Measurements from ENCODE around the gene SKOR1.

Gene SKOR1

GRCh38 chr15:67796196-67797127 is 28.8 kb upstream of the SKOR1 start:
- DNase-seq = no peak

- DNase-seq = no peak
Measured at GRCh38 chr15:67799801-67800205, 25.5 kb upstream of the SKOR1 start.

GRCh38 chr15:67801142-67801541 is 24.2 kb upstream of the SKOR1 start:
- no peak for DNase-seq

GRCh38 chr15:67801926-67802914 is 23.1 kb upstream of the SKOR1 start:
- no peak for DNase-seq

- DNase-seq = no peak
Measured at GRCh38 chr15:67803299-67803698, 22.0 kb upstream of the SKOR1 start.

- no peak for DNase-seq
Measured at GRCh38 chr15:67803996-67804843, 21.1 kb upstream of the SKOR1 start.

GRCh38 chr15:67805008-67805665 is 20.2 kb upstream of the SKOR1 start:
- DNase-seq = no peak

- DNase-seq = no peak
Measured at GRCh38 chr15:67805666-67806516, 19.4 kb upstream of the SKOR1 start.

- DNase-seq = no peak
Measured at GRCh38 chr15:67806536-67806935, 18.8 kb upstream of the SKOR1 start.

- DNase-seq = no peak
Measured at GRCh38 chr15:67807141-67807540, 18.2 kb upstream of the SKOR1 start.

- no peak for DNase-seq
Measured at GRCh38 chr15:67807836-67808235, 17.5 kb upstream of the SKOR1 start.

GRCh38 chr15:67808821-67809220 is 16.5 kb upstream of the SKOR1 start:
- DNase-seq = no peak

GRCh38 chr15:67809441-67809840 is 15.9 kb upstream of the SKOR1 start:
- DNase-seq = no peak

GRCh38 chr15:67809866-67810265 is 15.4 kb upstream of the SKOR1 start:
- no peak for DNase-seq

GRCh38 chr15:67812241-67812644 is 13.1 kb upstream of the SKOR1 start:
- DNase-seq = no peak

- no peak for DNase-seq
Measured at GRCh38 chr15:67813104-67813634, 12.1 kb upstream of the SKOR1 start.

GRCh38 chr15:67815036-67815592 is 10.2 kb upstream of the SKOR1 start:
- DNase-seq = no peak

- no peak for DNase-seq
Measured at GRCh38 chr15:67816668-67817067, 8.6 kb upstream of the SKOR1 start.

GRCh38 chr15:67818464-67818863 is 6.8 kb upstream of the SKOR1 start:
- no peak for DNase-seq

GRCh38 chr15:67819636-67820035 is 5.7 kb upstream of the SKOR1 start:
- no peak for DNase-seq

Data from CD4-positive, alpha-beta T cell treated with Interleukin-17A for 4 hours (primary cell).